SJSA1 (cell line): ENCODE results near the gene LCN6. TPM values are rescaled to one million over a fixed set of nuclear protein-coding genes. Genes with fewer than 3 reads are reported as not detected.
"Not testable (repeated sequence)": the region's sequence is repeated elsewhere in the genome, so short reads cannot be mapped to it uniquely, and the experiment has no call there.

ENCODE experiments used
- DNase-seq, 2 experiments: peaks; one replicate each; pipeline ENCODE4 v3.0.0-alpha.2; 2015 to 2020; ENCODE audit warnings: low spot score in 2 of 2, low read depth in 1 of 2
- H3K27ac ChIP-seq: fragments of 250-450 bp; sonication (Bioruptor Pico); 2 replicates; pipeline ENCODE4 v1.5.1; 2020; ENCODE audit warnings: mild to moderate bottlenecking, moderate library complexity
- H3K27me3 ChIP-seq: fragments of 250-450 bp; sonication (Bioruptor Pico); replicated peaks from 2 replicates; pipeline ENCODE4 v1.5.1; 2020; ENCODE audit warnings: mild to moderate bottlenecking, moderate library complexity
- H3K36me3 ChIP-seq: fragments of 250-450 bp; sonication (Bioruptor Pico); 2 replicates; pipeline ENCODE4 v1.5.1; 2020; ENCODE audit warnings: mild to moderate bottlenecking
- H3K4me1 ChIP-seq: fragments of 250-450 bp; sonication (Bioruptor Pico); replicated peaks from 2 replicates; pipeline ENCODE4 v1.6.1; 2021; ENCODE audit warnings: mild to moderate bottlenecking
- H3K4me3 ChIP-seq: fragments of 250-450 bp; sonication (Bioruptor Pico); 2 replicates; pipeline ENCODE4 v1.5.1; 2020; ENCODE audit warnings: mild to moderate bottlenecking
- H3K9me3 ChIP-seq: fragments of 250-450 bp; sonication (Bioruptor Pico); replicated peaks from 2 replicates; pipeline ENCODE4 v1.5.1; 2020; ENCODE audit warnings: mild to moderate bottlenecking
- total RNA-seq: library from RNA; depleted of rRNA; stranded (reverse); fragments of >200 nt; shearing (Covaris generic); gene quantifications from 2 replicates; pipeline ENCODE4 v1.2.3, GENCODE V29; 2014

LCN6 gene
- total RNA-seq, 1 experiment from 2014 or later = not detected

- H3K27ac ChIP-seq, H3K9me3 ChIP-seq, H3K4me1 ChIP-seq, H3K4me3 ChIP-seq, DNase-seq, H3K36me3 ChIP-seq: not testable (repeated sequence)
- H3K27me3 ChIP-seq = peaks cover 38% of the 10 kb centered on the region
Measured at GRCh38 chr9:136704741-136705140, 43.6 kb downstream of the LCN6 start.

GRCh38 chr9:136703276-136703860 is 45.0 kb downstream of the LCN6 start:
- peaks cover 43% of the 10 kb centered on the region for H3K27me3 ChIP-seq
- H3K36me3 ChIP-seq = no peaks in the 10 kb centered on the region
- H3K9me3 ChIP-seq = no peaks in the 10 kb centered on the region
- H3K4me3 ChIP-seq = no peak overlapping the region
- DNase-seq = no peak
- H3K4me1 ChIP-seq = no peaks in the 10 kb centered on the region
- no peak overlapping the region for H3K27ac ChIP-seq

- no peak overlapping the region for H3K27ac ChIP-seq
Measured at GRCh38 chr9:136701668-136702053, 46.7 kb downstream of the LCN6 start.

GRCh38 chr9:136700959-136701667 is 47.2 kb downstream of the LCN6 start:
- Histone ChIP-seq H3K27ac (no peak overlapping the region), H3K4me3 (no peak overlapping the region), H3K36me3 (no peaks in the 10 kb centered on the region), H3K27me3 (peaks cover 40% of the 10 kb centered on the region), H3K9me3 (no peaks in the 10 kb centered on the region), H3K4me1 (no peaks in the 10 kb centered on the region)
- DNase-seq = no peak

More at GRCh38 chr9:136701668-136702053, 46.7 kb downstream of the LCN6 start:
- Histone ChIP-seq H3K4me3 (no peak overlapping the region), H3K9me3 (no peaks in the 10 kb centered on the region), H3K36me3 (no peaks in the 10 kb centered on the region), H3K27me3 (peaks cover 44% of the 10 kb centered on the region), H3K4me1 (no peaks in the 10 kb centered on the region)
- no peak for DNase-seq

GRCh38 chr9:136700304-136700703 is 48.0 kb downstream of the LCN6 start:
- Histone ChIP-seq H3K27ac (no peak overlapping the region), H3K4me1 (no peaks in the 10 kb centered on the region), H3K27me3 (peaks cover 42% of the 10 kb centered on the region), H3K4me3 (no peak overlapping the region), H3K9me3 (no peaks in the 10 kb centered on the region), H3K36me3 (no peaks in the 10 kb centered on the region)
- DNase-seq = no peak

GRCh38 chr9:136698635-136699246 is 49.6 kb downstream of the LCN6 start:
- peaks cover 4% of the 10 kb centered on the region for H3K4me1 ChIP-seq
- no peak overlapping the region for H3K4me3 ChIP-seq
- H3K36me3 ChIP-seq = no peaks in the 10 kb centered on the region
- no peak overlapping the region for H3K27ac ChIP-seq
- no peaks in the 10 kb centered on the region for H3K9me3 ChIP-seq
- no peak for DNase-seq
- H3K27me3 ChIP-seq = peaks cover 42% of the 10 kb centered on the region

- H3K4me1 ChIP-seq = peaks cover 6% of the 10 kb centered on the region
- no peak overlapping the region for H3K4me3 ChIP-seq
- DNase-seq = no peak
- H3K36me3 ChIP-seq = no peaks in the 10 kb centered on the region
- no peak overlapping the region for H3K27ac ChIP-seq
- H3K9me3 ChIP-seq = no peaks in the 10 kb centered on the region
- peaks cover 42% of the 10 kb centered on the region for H3K27me3 ChIP-seq
Measured at GRCh38 chr9:136697821-136698526, 50.4 kb downstream of the LCN6 start.

- no peaks in the 10 kb centered on the region for H3K9me3 ChIP-seq
- H3K4me1 ChIP-seq = peaks cover 6% of the 10 kb centered on the region
- no peak for DNase-seq
- no peaks in the 10 kb centered on the region for H3K36me3 ChIP-seq
- H3K4me3 ChIP-seq = no peak overlapping the region
- no peak overlapping the region for H3K27ac ChIP-seq
- peaks cover 42% of the 10 kb centered on the region for H3K27me3 ChIP-seq
Measured at GRCh38 chr9:136697146-136697820, 51.0 kb downstream of the LCN6 start.

- H3K4me3 ChIP-seq = no peak overlapping the region
- H3K4me1 ChIP-seq = peaks cover 6% of the 10 kb centered on the region
- no peaks in the 10 kb centered on the region for H3K36me3 ChIP-seq
- no peak overlapping the region for H3K27ac ChIP-seq
- H3K27me3 ChIP-seq = peaks cover 37% of the 10 kb centered on the region
- no peak for DNase-seq
- H3K9me3 ChIP-seq = no peaks in the 10 kb centered on the region
Measured at GRCh38 chr9:136696502-136696901, 51.8 kb downstream of the LCN6 start.

- Histone ChIP-seq H3K27ac (no peak overlapping the region), H3K9me3 (no peaks in the 10 kb centered on the region)
Measured at GRCh38 chr9:136695955-136696354, 52.4 kb downstream of the LCN6 start.

GRCh38 chr9:136695435-136695895 is 52.9 kb downstream of the LCN6 start:
- Histone ChIP-seq H3K9me3 (no peaks in the 10 kb centered on the region), H3K36me3 (no peaks in the 10 kb centered on the region), H3K4me3 (no peak overlapping the region), H3K27ac (no peak overlapping the region), H3K27me3 (peaks cover 29% of the 10 kb centered on the region), H3K4me1 (peaks cover 6% of the 10 kb centered on the region)
- no peak for DNase-seq

More at GRCh38 chr9:136695955-136696354, 52.4 kb downstream of the LCN6 start:
- no peak for DNase-seq
- no peaks in the 10 kb centered on the region for H3K36me3 ChIP-seq
- H3K4me1 ChIP-seq = peaks cover 6% of the 10 kb centered on the region
- peaks cover 31% of the 10 kb centered on the region for H3K27me3 ChIP-seq
- H3K4me3 ChIP-seq = no peak overlapping the region

- Histone ChIP-seq H3K4me1 (peaks cover 6% of the 10 kb centered on the region), H3K27ac (no peak overlapping the region), H3K27me3 (peaks cover 23% of the 10 kb centered on the region; the same call in 1 of the 2 replicates), H3K4me3 (no peak overlapping the region), H3K36me3 (no peaks in the 10 kb centered on the region), H3K9me3 (no peaks in the 10 kb centered on the region)
- no peak for DNase-seq
Measured at GRCh38 chr9:136694872-136695247, 53.5 kb downstream of the LCN6 start.

- Histone ChIP-seq H3K27me3 (peaks cover 19% of the 10 kb centered on the region; the same call in 1 of the 2 replicates), H3K4me3 (no peak overlapping the region), H3K9me3 (no peaks in the 10 kb centered on the region), H3K36me3 (no peaks in the 10 kb centered on the region), H3K27ac (no peak overlapping the region), H3K4me1 (peaks cover 6% of the 10 kb centered on the region)
- peak in 1 of 2 experiments; percentile 61 for DNase-seq
Measured at GRCh38 chr9:136694163-136694871, 54.0 kb downstream of the LCN6 start.
